K562 (cell line): ENCODE measurements around the gene ACTRT3. TPM values are rescaled to one million over a fixed set of nuclear protein-coding genes. Genes with fewer than 3 reads are reported as not detected.

ENCODE experiments used
- ARID1B ChIP-seq: fragments of 450-650 bp; IDR thresholded peaks from 2 replicates; pipeline ENCODE4 v1.6.1; 2016; ENCODE audit warnings: antibody characterized with exemption, mild to moderate bottlenecking, inconsistent platforms
- CBFB ChIP-seq: sonication (generic); formaldehyde crosslinking; IDR thresholded peaks from 2 replicates; pipeline ENCODE4 v1.4.0; 2020; ENCODE audit warnings: mild to moderate bottlenecking, missing genetic modification reagents
- FOXJ2 ChIP-seq: fragments of 200-800 bp; sonication (Bioruptor generic); IDR thresholded peaks from 2 replicates; pipeline ENCODE4 v1.6.1; 2016; ENCODE audit warnings: missing genetic modification characterization, missing compliant biosample characterization
- MECOM ChIP-seq: fragments of 250-450 bp; sonication (Bioruptor Pico); IDR thresholded peaks from 2 replicates; pipeline ENCODE4 v1.8.0; 2022; ENCODE audit warnings: inconsistent platforms
- NFE2 ChIP-seq: IDR thresholded peaks from 2 replicates; pipeline ENCODE4 v1.6.1; 2014; ENCODE audit warnings: antibody characterized with exemption, low read depth
- POLR2AphosphoS5 ChIP-seq: IDR thresholded peaks from 2 replicates; pipeline ENCODE4 v1.6.1; 2011; ENCODE audit warnings: mild to moderate bottlenecking, low read depth, low read length, moderate library complexity; ENCODE audit not compliant: control insufficient read depth, insufficient read depth
- SMAD4 ChIP-seq: fragments of 250-450 bp; sonication (Bioruptor Pico); conservative IDR thresholded peaks from 2 replicates; pipeline ENCODE4 v1.8.0; 2021; ENCODE audit warnings: inconsistent platforms, mild to moderate bottlenecking, moderate library complexity
- SMARCC2 ChIP-seq: fragments of 450-650 bp; IDR thresholded peaks from 2 replicates; pipeline ENCODE4 v1.6.1; 2017; ENCODE audit warnings: antibody characterized with exemption, moderate library complexity, mild to moderate bottlenecking, low read depth
- SREBF1 ChIP-seq: fragments of 150-350 bp; IDR thresholded peaks from 2 replicates; pipeline ENCODE4 v1.6.1; 2014; ENCODE audit warnings: antibody characterized with exemption, low read depth, low read length, borderline replicate concordance
- TCF7L2 ChIP-seq: fragments of 150-350 bp; IDR thresholded peaks from 2 replicates; pipeline ENCODE4 v1.6.1; 2016; ENCODE audit warnings: low read depth, mild to moderate bottlenecking, low read length, moderate library complexity
- ZNF644 ChIP-seq: fragments of 200-800 bp; sonication (Bioruptor generic); IDR thresholded peaks from 2 replicates; pipeline ENCODE4 v1.6.1; 2016; ENCODE audit warnings: low read depth, missing genetic modification characterization, missing compliant biosample characterization
- polyA plus RNA-seq, 8 experiments: library from polyadenylated mRNA; depleted of rRNA in 4 of 8; stranded (reverse) in 5 of 8; unstranded in 3 of 8; fragments of >200 nt; fragmentation: Nextera tagmentation in 2 of 8; fragmentation: Illumina TruSeq in 1 of 8; extraction: Ambion mirVana in 2 of 8; extraction: Trizol in 1 of 8; gene quantifications; 2 replicates each; pipeline versions ENCODE4 v1.2.1 to v1.2.3, GENCODE V29; 2011 to 2014; ENCODE audit warnings: inconsistent platforms in 1 of 8, missing spikeins in 1 of 8
- total RNA-seq, 7 experiments: library from RNA; depleted of rRNA in 6 of 7; stranded (reverse); fragments of >200 nt in 6 of 7; fragmentation: Illumina TruSeq in 2 of 7; extraction: Trizol in 2 of 7; gene quantifications; 2 replicates each; pipeline versions ENCODE4 v1.2.1 to v1.2.3, GENCODE V29; 2011 to 2021; ENCODE audit warnings: low replicate concordance in 1 of 7
- TF ChIP-seq, protein P1 (sequence below): fragments of 250-450 bp; sonication (Bioruptor Pico); IDR thresholded peaks from 2 replicates; pipeline ENCODE4 v1.8.0; 2022; ENCODE audit warnings: inconsistent platforms
- TF ChIP-seq, protein P2 (sequence below): sonication (generic); formaldehyde crosslinking; IDR thresholded peaks from 2 replicates; pipeline ENCODE4 v1.8.1; 2023; ENCODE audit warnings: mild to moderate bottlenecking, missing genetic modification reagents
- TF ChIP-seq, protein P3 (sequence below): sonication (generic); formaldehyde crosslinking; IDR thresholded peaks from 2 replicates; pipeline ENCODE4 v1.9.0; 2022; ENCODE audit warnings: mild to moderate bottlenecking, missing genetic modification reagents
- TF ChIP-seq, protein P4 (sequence below): fragments of 450-650 bp; IDR thresholded peaks from 2 replicates; pipeline ENCODE4 v1.6.1; 2017; ENCODE audit warnings: antibody characterized with exemption, mild to moderate bottlenecking
- TF ChIP-seq, protein P5 (sequence below): fragments of 450-650 bp; formaldehyde crosslinking; IDR thresholded peaks from 2 replicates; pipeline ENCODE4 v1.4.0; 2022; ENCODE audit warnings: mild to moderate bottlenecking, moderate library complexity

ACTRT3 gene
- total and polyA plus RNA-seq, 9 of the 15 experiments (the other 6 are each of a cell fraction or from before 2014, with no cell fraction given) = 0.06 to 0.11 (median 0.07) TPM; not detected in 5

DNA sequence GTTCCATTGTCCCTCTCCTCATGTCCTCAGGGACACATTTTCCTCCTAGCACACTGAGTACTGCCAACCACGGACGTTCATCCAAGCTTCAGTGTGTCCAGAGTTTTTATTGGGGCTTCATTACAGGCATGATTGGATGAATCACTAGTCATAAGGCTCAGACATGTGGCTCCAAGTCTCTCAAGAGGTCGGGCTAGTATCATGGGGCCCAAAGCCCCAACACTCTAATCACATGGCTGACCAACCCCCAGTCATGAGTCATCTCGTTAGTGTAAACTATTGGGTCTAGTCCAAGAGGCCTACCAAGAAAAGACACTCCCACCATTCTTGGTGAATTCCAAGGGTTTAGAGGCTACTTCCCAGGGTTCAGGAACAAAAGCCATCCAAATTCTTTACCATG, 8.9 kb downstream of the ACTRT3 start (continued):
- TF ChIP-seq CBFB = no peak
- no peak for TF ChIP-seq TCF7L2
- TF ChIP-seq, protein P1, sequence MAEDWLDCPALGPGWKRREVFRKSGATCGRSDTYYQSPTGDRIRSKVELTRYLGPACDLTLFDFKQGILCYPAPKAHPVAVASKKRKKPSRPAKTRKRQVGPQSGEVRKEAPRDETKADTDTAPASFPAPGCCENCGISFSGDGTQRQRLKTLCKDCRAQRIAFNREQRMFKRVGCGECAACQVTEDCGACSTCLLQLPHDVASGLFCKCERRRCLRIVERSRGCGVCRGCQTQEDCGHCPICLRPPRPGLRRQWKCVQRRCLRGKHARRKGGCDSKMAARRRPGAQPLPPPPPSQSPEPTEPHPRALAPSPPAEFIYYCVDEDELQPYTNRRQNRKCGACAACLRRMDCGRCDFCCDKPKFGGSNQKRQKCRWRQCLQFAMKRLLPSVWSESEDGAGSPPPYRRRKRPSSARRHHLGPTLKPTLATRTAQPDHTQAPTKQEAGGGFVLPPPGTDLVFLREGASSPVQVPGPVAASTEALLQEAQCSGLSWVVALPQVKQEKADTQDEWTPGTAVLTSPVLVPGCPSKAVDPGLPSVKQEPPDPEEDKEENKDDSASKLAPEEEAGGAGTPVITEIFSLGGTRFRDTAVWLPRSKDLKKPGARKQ (CRISPR knock-in tag) = no peak
- no peak for TF ChIP-seq POLR2AphosphoS5
- TF ChIP-seq ZNF644 = peak; percentile 66; the same call in 1 of the 2 replicates
- peak; percentile 63; the same call in 1 of the 2 replicates for TF ChIP-seq FOXJ2 (tag)
- peak; percentile 73 for TF ChIP-seq ARID1B
- TF ChIP-seq, protein P2, sequence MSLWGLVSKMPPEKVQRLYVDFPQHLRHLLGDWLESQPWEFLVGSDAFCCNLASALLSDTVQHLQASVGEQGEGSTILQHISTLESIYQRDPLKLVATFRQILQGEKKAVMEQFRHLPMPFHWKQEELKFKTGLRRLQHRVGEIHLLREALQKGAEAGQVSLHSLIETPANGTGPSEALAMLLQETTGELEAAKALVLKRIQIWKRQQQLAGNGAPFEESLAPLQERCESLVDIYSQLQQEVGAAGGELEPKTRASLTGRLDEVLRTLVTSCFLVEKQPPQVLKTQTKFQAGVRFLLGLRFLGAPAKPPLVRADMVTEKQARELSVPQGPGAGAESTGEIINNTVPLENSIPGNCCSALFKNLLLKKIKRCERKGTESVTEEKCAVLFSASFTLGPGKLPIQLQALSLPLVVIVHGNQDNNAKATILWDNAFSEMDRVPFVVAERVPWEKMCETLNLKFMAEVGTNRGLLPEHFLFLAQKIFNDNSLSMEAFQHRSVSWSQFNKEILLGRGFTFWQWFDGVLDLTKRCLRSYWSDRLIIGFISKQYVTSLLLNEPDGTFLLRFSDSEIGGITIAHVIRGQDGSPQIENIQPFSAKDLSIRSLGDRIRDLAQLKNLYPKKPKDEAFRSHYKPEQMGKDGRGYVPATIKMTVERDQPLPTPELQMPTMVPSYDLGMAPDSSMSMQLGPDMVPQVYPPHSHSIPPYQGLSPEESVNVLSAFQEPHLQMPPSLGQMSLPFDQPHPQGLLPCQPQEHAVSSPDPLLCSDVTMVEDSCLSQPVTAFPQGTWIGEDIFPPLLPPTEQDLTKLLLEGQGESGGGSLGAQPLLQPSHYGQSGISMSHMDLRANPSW = no peak
- peak; percentile 48; the same call in 1 of the 2 replicates for TF ChIP-seq NFE2
- peak; percentile 46; the same call in 1 of the 2 replicates for TF ChIP-seq SMARCC2
- TF ChIP-seq SMAD4 = peak; percentile 74
- TF ChIP-seq MECOM = no peak
- TF ChIP-seq, protein P3, sequence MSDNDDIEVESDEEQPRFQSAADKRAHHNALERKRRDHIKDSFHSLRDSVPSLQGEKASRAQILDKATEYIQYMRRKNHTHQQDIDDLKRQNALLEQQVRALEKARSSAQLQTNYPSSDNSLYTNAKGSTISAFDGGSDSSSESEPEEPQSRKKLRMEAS (CRISPR knock-in tag) = peak; percentile 25; the same call in 1 of the 2 replicates
- TF ChIP-seq, protein P4, sequence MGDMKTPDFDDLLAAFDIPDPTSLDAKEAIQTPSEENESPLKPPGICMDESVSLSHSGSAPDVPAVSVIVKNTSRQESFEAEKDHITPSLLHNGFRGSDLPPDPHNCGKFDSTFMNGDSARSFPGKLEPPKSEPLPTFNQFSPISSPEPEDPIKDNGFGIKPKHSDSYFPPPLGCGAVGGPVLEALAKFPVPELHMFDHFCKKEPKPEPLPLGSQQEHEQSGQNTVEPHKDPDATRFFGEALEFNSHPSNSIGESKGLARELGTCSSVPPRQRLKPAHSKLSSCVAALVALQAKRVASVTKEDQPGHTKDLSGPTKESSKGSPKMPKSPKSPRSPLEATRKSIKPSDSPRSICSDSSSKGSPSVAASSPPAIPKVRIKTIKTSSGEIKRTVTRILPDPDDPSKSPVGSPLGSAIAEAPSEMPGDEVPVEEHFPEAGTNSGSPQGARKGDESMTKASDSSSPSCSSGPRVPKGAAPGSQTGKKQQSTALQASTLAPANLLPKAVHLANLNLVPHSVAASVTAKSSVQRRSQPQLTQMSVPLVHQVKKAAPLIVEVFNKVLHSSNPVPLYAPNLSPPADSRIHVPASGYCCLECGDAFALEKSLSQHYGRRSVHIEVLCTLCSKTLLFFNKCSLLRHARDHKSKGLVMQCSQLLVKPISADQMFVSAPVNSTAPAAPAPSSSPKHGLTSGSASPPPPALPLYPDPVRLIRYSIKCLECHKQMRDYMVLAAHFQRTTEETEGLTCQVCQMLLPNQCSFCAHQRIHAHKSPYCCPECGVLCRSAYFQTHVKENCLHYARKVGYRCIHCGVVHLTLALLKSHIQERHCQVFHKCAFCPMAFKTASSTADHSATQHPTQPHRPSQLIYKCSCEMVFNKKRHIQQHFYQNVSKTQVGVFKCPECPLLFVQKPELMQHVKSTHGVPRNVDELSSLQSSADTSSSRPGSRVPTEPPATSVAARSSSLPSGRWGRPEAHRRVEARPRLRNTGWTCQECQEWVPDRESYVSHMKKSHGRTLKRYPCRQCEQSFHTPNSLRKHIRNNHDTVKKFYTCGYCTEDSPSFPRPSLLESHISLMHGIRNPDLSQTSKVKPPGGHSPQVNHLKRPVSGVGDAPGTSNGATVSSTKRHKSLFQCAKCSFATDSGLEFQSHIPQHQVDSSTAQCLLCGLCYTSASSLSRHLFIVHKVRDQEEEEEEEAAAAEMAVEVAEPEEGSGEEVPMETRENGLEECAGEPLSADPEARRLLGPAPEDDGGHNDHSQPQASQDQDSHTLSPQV = peak; percentile 72; the same call in 1 of the 2 replicates
- no peak for TF ChIP-seq SREBF1
- TF ChIP-seq, protein P5, sequence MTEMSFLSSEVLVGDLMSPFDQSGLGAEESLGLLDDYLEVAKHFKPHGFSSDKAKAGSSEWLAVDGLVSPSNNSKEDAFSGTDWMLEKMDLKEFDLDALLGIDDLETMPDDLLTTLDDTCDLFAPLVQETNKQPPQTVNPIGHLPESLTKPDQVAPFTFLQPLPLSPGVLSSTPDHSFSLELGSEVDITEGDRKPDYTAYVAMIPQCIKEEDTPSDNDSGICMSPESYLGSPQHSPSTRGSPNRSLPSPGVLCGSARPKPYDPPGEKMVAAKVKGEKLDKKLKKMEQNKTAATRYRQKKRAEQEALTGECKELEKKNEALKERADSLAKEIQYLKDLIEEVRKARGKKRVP (CRISPR knock-in tag) = no peak
